ENCODE results near the gene GGTLC1.

Gene GGTLC1

DNA sequence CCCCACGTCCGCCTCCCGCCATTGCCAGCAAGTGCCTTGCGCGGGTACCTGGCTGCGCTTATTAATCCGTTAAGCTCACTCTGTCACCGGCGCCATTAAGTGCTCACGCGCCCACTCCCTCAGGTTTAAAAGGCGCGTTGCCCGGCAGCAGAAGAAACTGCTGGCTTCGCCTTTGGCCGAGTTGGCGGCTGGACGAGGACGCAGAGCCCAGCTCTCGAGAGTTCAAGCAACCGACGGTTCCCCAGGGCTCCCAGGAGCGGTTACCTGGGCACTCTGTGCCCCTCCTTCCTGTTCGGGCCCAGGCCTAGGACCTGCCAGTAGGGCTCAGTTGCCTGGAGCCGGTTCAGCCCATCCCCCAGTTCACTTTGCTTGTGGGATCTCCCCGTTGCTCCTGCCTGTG lies at the start of gene GGTLC1:
TSS of gene GGTLC1 (minus strand) at position 219 of the 400 bp plus-strand sequence. CDS start 2,168 bp downstream, outside the sequence.
- Histone ChIP-seq H3K36me3 (ENCODE audit: control insufficient read depth, low read length) (no peaks in the 10 kb centered on the region), H3K4me3 (ENCODE audit: low read length) (no peak within 1 kb of the TSS), H3K27ac (ENCODE audit: low read depth, low read length) (no peak within 1 kb of the TSS), H4K20me1 (ENCODE audit: control insufficient read depth, insufficient read depth, low read depth, low read length) (no peaks in the 10 kb centered on the region), H3K9me3 (ENCODE audit: control insufficient read depth, insufficient read depth, low read length) (no peaks in the 10 kb centered on the region), H3K9me2 (replicated peaks; ENCODE audit: control insufficient read depth, low read length) (no peaks in the 10 kb centered on the region), H3K27me3 (ENCODE audit: control insufficient read depth, low read length) (no peaks in the 10 kb centered on the region), H3K4me1 (ENCODE audit: control insufficient read depth, low read length) (no peaks in the 10 kb centered on the region), H3K79me2 (ENCODE audit: control insufficient read depth, low read length) (no peaks in the 10 kb centered on the region), H3K4me2 (ENCODE audit: low read length) (no peak within 1 kb of the TSS), H3F3A (ENCODE audit: control insufficient read depth, insufficient read depth) (no peaks in the 10 kb centered on the region)
- no peak for TF ChIP-seq EZH2phosphoT487 (IDR thresholded peaks at IDR 0.05; ENCODE audit: borderline replicate concordance, low read length)
- TF ChIP-seq, protein P1, sequence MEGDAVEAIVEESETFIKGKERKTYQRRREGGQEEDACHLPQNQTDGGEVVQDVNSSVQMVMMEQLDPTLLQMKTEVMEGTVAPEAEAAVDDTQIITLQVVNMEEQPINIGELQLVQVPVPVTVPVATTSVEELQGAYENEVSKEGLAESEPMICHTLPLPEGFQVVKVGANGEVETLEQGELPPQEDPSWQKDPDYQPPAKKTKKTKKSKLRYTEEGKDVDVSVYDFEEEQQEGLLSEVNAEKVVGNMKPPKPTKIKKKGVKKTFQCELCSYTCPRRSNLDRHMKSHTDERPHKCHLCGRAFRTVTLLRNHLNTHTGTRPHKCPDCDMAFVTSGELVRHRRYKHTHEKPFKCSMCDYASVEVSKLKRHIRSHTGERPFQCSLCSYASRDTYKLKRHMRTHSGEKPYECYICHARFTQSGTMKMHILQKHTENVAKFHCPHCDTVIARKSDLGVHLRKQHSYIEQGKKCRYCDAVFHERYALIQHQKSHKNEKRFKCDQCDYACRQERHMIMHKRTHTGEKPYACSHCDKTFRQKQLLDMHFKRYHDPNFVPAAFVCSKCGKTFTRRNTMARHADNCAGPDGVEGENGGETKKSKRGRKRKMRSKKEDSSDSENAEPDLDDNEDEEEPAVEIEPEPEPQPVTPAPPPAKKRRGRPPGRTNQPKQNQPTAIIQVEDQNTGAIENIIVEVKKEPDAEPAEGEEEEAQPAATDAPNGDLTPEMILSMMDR (IDR thresholded peaks at IDR 0.05; ENCODE audit: low read depth, low read length, poor library complexity, severe bottlenecking): no peak

DNA sequence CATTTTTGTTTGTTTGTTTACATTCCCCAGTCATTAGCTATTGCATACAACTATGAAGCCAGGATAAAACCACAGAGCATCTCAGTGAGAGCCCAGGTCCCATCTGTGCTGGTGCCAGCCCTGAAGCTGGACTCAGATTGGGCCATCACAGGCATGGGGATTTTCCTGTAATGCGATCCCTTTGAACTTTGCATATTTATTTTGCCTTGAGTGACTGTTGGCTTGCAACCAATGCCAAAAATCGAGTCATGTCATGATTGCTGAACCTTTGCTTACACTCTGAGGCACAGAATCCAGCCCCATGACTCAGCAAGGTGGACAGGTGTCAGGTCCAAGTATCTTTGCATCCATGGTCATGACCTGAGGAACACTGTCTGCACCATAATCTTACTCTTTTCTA lies 46.2 kb upstream of the GGTLC1 start:
- Histone ChIP-seq H3K79me2 (ENCODE audit: control insufficient read depth, low read length) (no peaks in the 10 kb centered on the region), H3K4me2 (ENCODE audit: low read length) (no peak overlapping the region), H3F3A (ENCODE audit: control insufficient read depth, insufficient read depth) (no peaks in the 10 kb centered on the region), H3K4me1 (ENCODE audit: control insufficient read depth, low read length) (no peaks in the 10 kb centered on the region), H3K9me3 (ENCODE audit: control insufficient read depth, insufficient read depth, low read length) (no peaks in the 10 kb centered on the region), H3K4me3 (ENCODE audit: low read length) (no peak overlapping the region), H4K20me1 (ENCODE audit: control insufficient read depth, insufficient read depth, low read depth, low read length) (no peaks in the 10 kb centered on the region), H3K36me3 (ENCODE audit: control insufficient read depth, low read length) (no peaks in the 10 kb centered on the region), H3K27ac (ENCODE audit: low read depth, low read length) (no peak overlapping the region), H3K27me3 (ENCODE audit: control insufficient read depth, low read length) (no peaks in the 10 kb centered on the region), H3K9me2 (replicated peaks; ENCODE audit: control insufficient read depth, low read length) (no peaks in the 10 kb centered on the region)
- no peak for TF ChIP-seq EZH2phosphoT487 (IDR thresholded peaks at IDR 0.05; ENCODE audit: borderline replicate concordance, low read length)

DNA sequence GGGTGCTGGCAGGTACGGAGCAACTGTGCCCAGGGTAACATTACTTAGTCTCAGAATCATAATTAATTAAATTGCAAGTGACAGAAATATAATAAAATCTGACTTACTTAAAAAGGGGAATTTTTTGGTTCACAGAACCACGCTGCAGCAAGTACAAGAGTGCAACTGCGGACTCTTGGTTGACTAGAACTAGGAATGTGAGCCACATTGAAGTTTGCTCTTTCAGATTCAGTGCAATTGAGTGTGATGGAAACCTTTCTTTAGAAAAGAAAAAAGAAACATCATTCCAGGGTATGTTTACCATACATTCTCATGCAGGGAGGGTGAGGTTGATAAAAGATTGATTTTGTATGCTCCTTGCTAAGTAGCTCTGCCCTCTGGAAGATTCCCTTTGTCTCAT lies 45.0 kb upstream of the GGTLC1 start:
- H3K4me1 ChIP-seq (ENCODE audit: control insufficient read depth, low read length): no peaks in the 10 kb centered on the region
- no peaks in the 10 kb centered on the region for H3K79me2 ChIP-seq (ENCODE audit: control insufficient read depth, low read length)
- H3F3A ChIP-seq (ENCODE audit: control insufficient read depth, insufficient read depth): no peaks in the 10 kb centered on the region
- H3K4me2 ChIP-seq (ENCODE audit: low read length): no peak overlapping the region
- H3K27me3 ChIP-seq (ENCODE audit: control insufficient read depth, low read length): no peaks in the 10 kb centered on the region
- no peak for TF ChIP-seq EZH2phosphoT487 (IDR thresholded peaks at IDR 0.05; ENCODE audit: borderline replicate concordance, low read length)
- TF ChIP-seq, protein P1 (IDR thresholded peaks at IDR 0.05; ENCODE audit: low read depth, low read length, poor library complexity, severe bottlenecking): no peak
- no peak overlapping the region for H3K4me3 ChIP-seq (ENCODE audit: low read length)
- H4K20me1 ChIP-seq (ENCODE audit: control insufficient read depth, insufficient read depth, low read depth, low read length): no peaks in the 10 kb centered on the region
- H3K27ac ChIP-seq (ENCODE audit: low read depth, low read length): no peak overlapping the region
- H3K9me3 ChIP-seq (ENCODE audit: control insufficient read depth, insufficient read depth, low read length): no peaks in the 10 kb centered on the region
- H3K36me3 ChIP-seq (ENCODE audit: control insufficient read depth, low read length): no peaks in the 10 kb centered on the region
- H3K9me2 ChIP-seq (replicated peaks; ENCODE audit: control insufficient read depth, low read length): no peaks in the 10 kb centered on the region

DNA sequence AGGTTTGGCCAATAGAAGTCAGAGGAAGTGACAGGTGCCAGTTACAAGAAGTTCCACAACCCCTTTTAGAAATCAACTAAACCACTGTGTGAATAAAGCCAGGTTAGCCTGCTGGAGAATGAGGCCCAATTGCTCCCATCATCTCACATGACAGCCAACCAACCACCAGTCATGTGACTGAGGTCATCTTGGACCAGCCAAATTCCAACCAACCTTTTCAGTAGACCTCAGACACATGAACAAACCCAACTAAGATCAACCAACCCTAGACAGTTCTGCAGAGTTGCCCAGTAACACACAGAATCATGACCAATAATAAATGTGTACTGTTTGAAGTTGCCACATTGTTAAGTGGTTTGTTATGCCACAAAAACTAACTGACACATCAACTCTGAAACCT lies 44.6 kb upstream of the GGTLC1 start:
- H3K4me3 ChIP-seq (ENCODE audit: low read length): no peak overlapping the region
- H3K9me2 ChIP-seq (replicated peaks; ENCODE audit: control insufficient read depth, low read length): no peaks in the 10 kb centered on the region

More for the DNA sequence above, 44.6 kb upstream of the GGTLC1 start:
- Histone ChIP-seq H3K4me2 (ENCODE audit: low read length) (no peak overlapping the region), H3F3A (ENCODE audit: control insufficient read depth, insufficient read depth) (no peaks in the 10 kb centered on the region), H3K36me3 (ENCODE audit: control insufficient read depth, low read length) (no peaks in the 10 kb centered on the region), H3K27me3 (ENCODE audit: control insufficient read depth, low read length) (no peaks in the 10 kb centered on the region), H3K4me1 (ENCODE audit: control insufficient read depth, low read length) (no peaks in the 10 kb centered on the region), H3K79me2 (ENCODE audit: control insufficient read depth, low read length) (no peaks in the 10 kb centered on the region), H3K9me3 (ENCODE audit: control insufficient read depth, insufficient read depth, low read length) (no peaks in the 10 kb centered on the region), H3K27ac (ENCODE audit: low read depth, low read length) (no peak overlapping the region), H4K20me1 (ENCODE audit: control insufficient read depth, insufficient read depth, low read depth, low read length) (no peaks in the 10 kb centered on the region)
- TF ChIP-seq, protein P1 (IDR thresholded peaks at IDR 0.05; ENCODE audit: low read depth, low read length, poor library complexity, severe bottlenecking): no peak

Data from DOHH2 (cell line).